HepG2 (cell line): ENCODE data around the gene DTD2.

ENCODE experiments used
- EZH2 ChIP-seq: conservative IDR thresholded peaks from 2 replicates; pipeline ENCODE4 v1.6.1; 2012; ENCODE audit warnings: mild to moderate bottlenecking, low read depth, low read length, moderate library complexity
- IRF2 ChIP-seq: IDR thresholded peaks from 2 replicates; pipeline ENCODE4 v1.6.1; 2018; ENCODE audit warnings: missing genetic modification reagents, missing compliant biosample characterization
- SKI ChIP-seq: fragments of 450-650 bp; IDR thresholded peaks from one replicate; pipeline ENCODE4 v1.6.1; 2018; ENCODE audit warnings: mild to moderate bottlenecking; ENCODE audit not compliant: partially characterized antibody
- SMC3 ChIP-seq: IDR thresholded peaks from 2 replicates; pipeline ENCODE4 v1.6.1; 2011; ENCODE audit warnings: low read length, improper control_type of control experiment
- TCF12 ChIP-seq, 2 experiments: fragments of 450-650 bp in 1 of 2; sonication (generic) in 1 of 2; formaldehyde crosslinking in 1 of 2; IDR thresholded peaks; 2 replicates each; pipeline versions ENCODE4 v1.6.1 to v1.8.0; 2017 to 2022; ENCODE audit warnings: antibody characterized with exemption in 1 of 2, mild to moderate bottlenecking in 1 of 2, missing genetic modification reagents in 1 of 2, moderate library complexity in 1 of 2
- XBP1 ChIP-seq: sonication (generic); formaldehyde crosslinking; IDR thresholded peaks from 2 replicates; pipeline ENCODE4 v1.5.0; 2020; ENCODE audit warnings: missing genetic modification reagents
- ZBTB3 ChIP-seq: sonication (generic); formaldehyde crosslinking; IDR thresholded peaks from 2 replicates; pipeline ENCODE4 v1.4.0; 2020; ENCODE audit warnings: low read depth, mild to moderate bottlenecking, moderate library complexity, missing genetic modification reagents, borderline replicate concordance
- ZFY ChIP-seq: sonication (generic); formaldehyde crosslinking; IDR thresholded peaks from 2 replicates; pipeline ENCODE4 v1.4.0; 2020; ENCODE audit warnings: missing genetic modification reagents
- ZNF280D ChIP-seq: sonication (generic); formaldehyde crosslinking; IDR thresholded peaks from 2 replicates; pipeline ENCODE4 v1.5.1; 2020; ENCODE audit warnings: mild to moderate bottlenecking, missing genetic modification reagents
- TF ChIP-seq, protein P1 (sequence below): conservative IDR thresholded peaks from 2 replicates; pipeline ENCODE4 v1.6.1; 2018; ENCODE audit warnings: missing genetic modification reagents
- TF ChIP-seq, protein P2 (sequence below): sonication (generic); formaldehyde crosslinking; IDR thresholded peaks from 2 replicates; pipeline ENCODE4 v1.4.0; 2020; ENCODE audit warnings: missing genetic modification reagents
- TF ChIP-seq, protein P3 (sequence below): sonication (generic); formaldehyde crosslinking; IDR thresholded peaks from 2 replicates; pipeline ENCODE4 v1.5.0; 2020; ENCODE audit warnings: mild to moderate bottlenecking, missing genetic modification reagents, moderate library complexity
- TF ChIP-seq, protein P4 (sequence below): sonication (generic); formaldehyde crosslinking; IDR thresholded peaks from 2 replicates; pipeline ENCODE4 v1.4.0; 2020; ENCODE audit warnings: missing genetic modification reagents

DNA sequence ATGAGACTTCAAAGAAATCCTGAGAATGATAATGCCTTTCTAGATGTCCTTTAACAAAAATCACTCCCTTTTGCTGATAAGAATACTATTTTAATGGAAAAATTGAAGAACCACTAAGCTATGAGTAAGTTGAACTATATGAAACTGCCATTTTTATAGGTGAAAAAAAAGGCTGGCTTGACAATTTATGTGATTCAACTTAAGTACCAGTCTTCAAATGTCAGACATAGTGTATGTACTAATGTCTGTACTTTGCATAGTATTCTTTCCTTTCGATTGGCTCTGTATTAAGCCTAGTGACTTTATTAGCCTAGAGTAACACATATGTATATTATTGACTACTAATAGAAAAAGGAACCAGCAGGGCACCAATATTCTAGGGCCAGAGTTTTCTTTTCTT is 48.9 kb downstream of the DTD2 start:
- TF ChIP-seq, protein P1, sequence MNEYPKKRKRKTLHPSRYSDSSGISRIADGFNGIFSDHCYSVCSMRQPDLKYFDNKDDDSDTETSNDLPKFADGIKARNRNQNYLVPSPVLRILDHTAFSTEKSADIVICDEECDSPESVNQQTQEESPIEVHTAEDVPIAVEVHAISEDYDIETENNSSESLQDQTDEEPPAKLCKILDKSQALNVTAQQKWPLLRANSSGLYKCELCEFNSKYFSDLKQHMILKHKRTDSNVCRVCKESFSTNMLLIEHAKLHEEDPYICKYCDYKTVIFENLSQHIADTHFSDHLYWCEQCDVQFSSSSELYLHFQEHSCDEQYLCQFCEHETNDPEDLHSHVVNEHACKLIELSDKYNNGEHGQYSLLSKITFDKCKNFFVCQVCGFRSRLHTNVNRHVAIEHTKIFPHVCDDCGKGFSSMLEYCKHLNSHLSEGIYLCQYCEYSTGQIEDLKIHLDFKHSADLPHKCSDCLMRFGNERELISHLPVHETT (CRISPR knock-in tag) = no peak
- TF ChIP-seq IRF2 (CRISPR knock-in tag) = no peak
- no peak for TF ChIP-seq ZNF280D (CRISPR knock-in tag)
- TF ChIP-seq, protein P2, sequence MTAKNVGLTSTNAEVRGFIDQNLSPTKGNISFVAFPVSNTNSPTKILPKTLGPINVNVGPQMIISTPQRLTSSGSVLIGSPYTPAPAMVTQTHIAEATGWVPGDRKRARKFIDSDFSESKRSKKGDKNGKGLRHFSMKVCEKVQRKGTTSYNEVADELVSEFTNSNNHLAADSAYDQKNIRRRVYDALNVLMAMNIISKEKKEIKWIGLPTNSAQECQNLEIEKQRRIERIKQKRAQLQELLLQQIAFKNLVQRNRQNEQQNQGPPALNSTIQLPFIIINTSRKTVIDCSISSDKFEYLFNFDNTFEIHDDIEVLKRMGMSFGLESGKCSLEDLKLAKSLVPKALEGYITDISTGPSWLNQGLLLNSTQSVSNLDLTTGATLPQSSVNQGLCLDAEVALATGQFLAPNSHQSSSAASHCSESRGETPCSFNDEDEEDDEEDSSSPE (CRISPR knock-in tag) = no peak
- TF ChIP-seq TCF12 (IDR thresholded peaks at IDR 0.05) = no peak
- TF ChIP-seq TCF12 (CRISPR knock-in tag; IDR thresholded peaks at IDR 0.05) = no peak
- no peak for TF ChIP-seq EZH2
- TF ChIP-seq SKI = no peak
- TF ChIP-seq, protein P3, sequence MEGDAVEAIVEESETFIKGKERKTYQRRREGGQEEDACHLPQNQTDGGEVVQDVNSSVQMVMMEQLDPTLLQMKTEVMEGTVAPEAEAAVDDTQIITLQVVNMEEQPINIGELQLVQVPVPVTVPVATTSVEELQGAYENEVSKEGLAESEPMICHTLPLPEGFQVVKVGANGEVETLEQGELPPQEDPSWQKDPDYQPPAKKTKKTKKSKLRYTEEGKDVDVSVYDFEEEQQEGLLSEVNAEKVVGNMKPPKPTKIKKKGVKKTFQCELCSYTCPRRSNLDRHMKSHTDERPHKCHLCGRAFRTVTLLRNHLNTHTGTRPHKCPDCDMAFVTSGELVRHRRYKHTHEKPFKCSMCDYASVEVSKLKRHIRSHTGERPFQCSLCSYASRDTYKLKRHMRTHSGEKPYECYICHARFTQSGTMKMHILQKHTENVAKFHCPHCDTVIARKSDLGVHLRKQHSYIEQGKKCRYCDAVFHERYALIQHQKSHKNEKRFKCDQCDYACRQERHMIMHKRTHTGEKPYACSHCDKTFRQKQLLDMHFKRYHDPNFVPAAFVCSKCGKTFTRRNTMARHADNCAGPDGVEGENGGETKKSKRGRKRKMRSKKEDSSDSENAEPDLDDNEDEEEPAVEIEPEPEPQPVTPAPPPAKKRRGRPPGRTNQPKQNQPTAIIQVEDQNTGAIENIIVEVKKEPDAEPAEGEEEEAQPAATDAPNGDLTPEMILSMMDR = no peak
- TF ChIP-seq, protein P4, sequence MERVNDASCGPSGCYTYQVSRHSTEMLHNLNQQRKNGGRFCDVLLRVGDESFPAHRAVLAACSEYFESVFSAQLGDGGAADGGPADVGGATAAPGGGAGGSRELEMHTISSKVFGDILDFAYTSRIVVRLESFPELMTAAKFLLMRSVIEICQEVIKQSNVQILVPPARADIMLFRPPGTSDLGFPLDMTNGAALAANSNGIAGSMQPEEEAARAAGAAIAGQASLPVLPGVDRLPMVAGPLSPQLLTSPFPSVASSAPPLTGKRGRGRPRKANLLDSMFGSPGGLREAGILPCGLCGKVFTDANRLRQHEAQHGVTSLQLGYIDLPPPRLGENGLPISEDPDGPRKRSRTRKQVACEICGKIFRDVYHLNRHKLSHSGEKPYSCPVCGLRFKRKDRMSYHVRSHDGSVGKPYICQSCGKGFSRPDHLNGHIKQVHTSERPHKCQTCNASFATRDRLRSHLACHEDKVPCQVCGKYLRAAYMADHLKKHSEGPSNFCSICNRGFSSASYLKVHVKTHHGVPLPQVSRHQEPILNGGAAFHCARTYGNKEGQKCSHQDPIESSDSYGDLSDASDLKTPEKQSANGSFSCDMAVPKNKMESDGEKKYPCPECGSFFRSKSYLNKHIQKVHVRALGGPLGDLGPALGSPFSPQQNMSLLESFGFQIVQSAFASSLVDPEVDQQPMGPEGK (CRISPR knock-in tag) = no peak
- TF ChIP-seq SMC3 = no peak
- TF ChIP-seq XBP1 = no peak
- no peak for TF ChIP-seq ZBTB3 (CRISPR knock-in tag)
- no peak for TF ChIP-seq ZFY (CRISPR knock-in tag)
